ENCODE measurements around the gene UQCC3.
"Not testable (repeated sequence)": the region's sequence is repeated elsewhere in the genome, so short reads cannot be mapped to it uniquely, and the experiment has no call there.

The UQCC3 gene

GRCh38 chr11:62703921-62704320 lies 32.4 kb downstream of the UQCC3 start:
- not testable (repeated sequence) for DNase-seq (ENCODE audit: low read depth)

- DNase-seq (ENCODE audit: low read depth) = no peak
Measured at GRCh38 chr11:62705413-62705812, 33.9 kb downstream of the UQCC3 start.

- peak; percentile 94 for DNase-seq (ENCODE audit: low read depth)
Measured at GRCh38 chr11:62705880-62706849, 34.7 kb downstream of the UQCC3 start.

GRCh38 chr11:62706850-62707247 lies 35.4 kb downstream of the UQCC3 start:
- DNase-seq (ENCODE audit: low read depth) = no peak

- DNase-seq (ENCODE audit: low read depth) = no peak
Measured at GRCh38 chr11:62707277-62707861, 35.9 kb downstream of the UQCC3 start, which contains the start of the genes BSCL2 and GNG3. TSS of gene BSCL2 (minus strand) at chr11:62707424. CDS start at chr11:62707195, 229 bp downstream. TSS of gene GNG3 (plus strand) at chr11:62707676. CDS start at chr11:62708296, 620 bp downstream.

- DNase-seq (ENCODE audit: low read depth) = no peak
Measured at GRCh38 chr11:62708392-62708791, 36.9 kb downstream of the UQCC3 start.

GRCh38 chr11:62708793-62709192 lies 37.3 kb downstream of the UQCC3 start:
- no peak for DNase-seq (ENCODE audit: low read depth)

- DNase-seq (ENCODE audit: low read depth) = peak; percentile 99
Measured at GRCh38 chr11:62709247-62710000, 38.0 kb downstream of the UQCC3 start.

GRCh38 chr11:62710001-62710345 lies 38.5 kb downstream of the UQCC3 start:
- DNase-seq (ENCODE audit: low read depth) = peak; percentile 55

GRCh38 chr11:62712276-62712812 lies 40.9 kb downstream of the UQCC3 start:
- DNase-seq (ENCODE audit: low read depth) = no peak

- DNase-seq (ENCODE audit: low read depth) = no peak
Measured at GRCh38 chr11:62712861-62713260, 41.4 kb downstream of the UQCC3 start.

GRCh38 chr11:62713343-62713742 lies 41.9 kb downstream of the UQCC3 start:
- no peak for DNase-seq (ENCODE audit: low read depth)

GRCh38 chr11:62715150-62716130 lies 44.0 kb downstream of the UQCC3 start:
- no peak for DNase-seq (ENCODE audit: low read depth)

- no peak for DNase-seq (ENCODE audit: low read depth)
Measured at GRCh38 chr11:62716206-62716605, 44.7 kb downstream of the UQCC3 start.

GRCh38 chr11:62716816-62717215 lies 45.3 kb downstream of the UQCC3 start:
- DNase-seq (ENCODE audit: low read depth) = no peak

GRCh38 chr11:62719302-62719978 lies 48.0 kb downstream of the UQCC3 start:
- peak; percentile 17 for DNase-seq (ENCODE audit: low read depth)

- DNase-seq (ENCODE audit: low read depth) = peak; percentile 33
Measured at GRCh38 chr11:62721994-62722393, 50.5 kb downstream of the UQCC3 start.
